ENCODE data around the gene TBC1D22A. TPM values are rescaled to one million over a fixed set of nuclear protein-coding genes. Genes with fewer than 3 reads are reported as not detected.

Gene TBC1D22A
- total RNA-seq, 1 experiment from 2014 or later = 12.2 TPM

GRCh38 chr22:46906326-46907045, 144.0 kb downstream of the TBC1D22A start:
- DNase-seq (ENCODE audit: low read depth) = no peak

- no peak for DNase-seq (ENCODE audit: low read depth)
Observed at GRCh38 chr22:46907241-46908215, 145.1 kb downstream of the TBC1D22A start.

- DNase-seq (ENCODE audit: low read depth) = no peak
Observed at GRCh38 chr22:46908641-46909107, 146.2 kb downstream of the TBC1D22A start.

GRCh38 chr22:46909237-46910030, 147.0 kb downstream of the TBC1D22A start:
- no peak for DNase-seq (ENCODE audit: low read depth)

GRCh38 chr22:46910624-46911023, 148.2 kb downstream of the TBC1D22A start:
- DNase-seq (ENCODE audit: low read depth) = no peak

GRCh38 chr22:46911346-46911745, 148.9 kb downstream of the TBC1D22A start:
- DNase-seq (ENCODE audit: low read depth) = no peak

GRCh38 chr22:46913351-46913750, 150.9 kb downstream of the TBC1D22A start:
- DNase-seq (ENCODE audit: low read depth) = no peak

- no peak for DNase-seq (ENCODE audit: low read depth)
Observed at GRCh38 chr22:46914481-46914880, 152.0 kb downstream of the TBC1D22A start.

- no peak for DNase-seq (ENCODE audit: low read depth)
Observed at GRCh38 chr22:46914916-46915894, 152.8 kb downstream of the TBC1D22A start.

GRCh38 chr22:46915950-46916730, 153.7 kb downstream of the TBC1D22A start:
- no peak for DNase-seq (ENCODE audit: low read depth)

- no peak for DNase-seq (ENCODE audit: low read depth)
Observed at GRCh38 chr22:46916886-46917770, 154.7 kb downstream of the TBC1D22A start.

- no peak for DNase-seq (ENCODE audit: low read depth)
Observed at GRCh38 chr22:46917771-46918101, 155.3 kb downstream of the TBC1D22A start.

GRCh38 chr22:46918197-46918596, 155.7 kb downstream of the TBC1D22A start:
- DNase-seq (ENCODE audit: low read depth) = no peak

GRCh38 chr22:46922037-46922436, 159.6 kb downstream of the TBC1D22A start:
- no peak for DNase-seq (ENCODE audit: low read depth)

GRCh38 chr22:46923394-46923793, 160.9 kb downstream of the TBC1D22A start:
- DNase-seq (ENCODE audit: low read depth) = no peak

- DNase-seq (ENCODE audit: low read depth) = no peak
Observed at GRCh38 chr22:46925818-46926217, 163.4 kb downstream of the TBC1D22A start.

GRCh38 chr22:46929046-46929709, 166.7 kb downstream of the TBC1D22A start:
- DNase-seq (ENCODE audit: low read depth) = no peak

- DNase-seq (ENCODE audit: low read depth) = no peak
Observed at GRCh38 chr22:46929710-46930204, 167.3 kb downstream of the TBC1D22A start.
